GM12864 (cell line): ENCODE results near the gene DDX23.
A peak's percentile ranks its signal among the peaks of the same experiment; 100 is the strongest.

Experiments used
- DNase-seq: peaks from one replicate; pipeline ENCODE4 v3.0.0-alpha.2; 2011; ENCODE audit warnings: low read depth
- H3K4me3 ChIP-seq: 2 replicates; pipeline ENCODE4 v1.5.1; 2011; ENCODE audit warnings: mild to moderate bottlenecking, low read depth, low read length, control low read depth
- CTCF ChIP-seq: IDR thresholded peaks from 2 replicates; pipeline ENCODE4 v1.5.1; 2011; ENCODE audit warnings: low read depth, mild to moderate bottlenecking, moderate library complexity, low read length, control low read depth, inconsistent platforms; ENCODE audit errors: missing control alignments

The DDX23 gene

GRCh38 chr12:48851883-48852733 is at the start of gene DDX23:
Gene DDX23, minus strand, starts transcription at chr12:48852163. Its CDS starts 6,381 bp downstream, at chr12:48845782.
- TF ChIP-seq CTCF: no peak

GRCh38 chr12:48901278-48901677 is 49.3 kb upstream of the DDX23 start:
- H3K4me3 ChIP-seq: no peak overlapping the region
- DNase-seq: no peak
- TF ChIP-seq CTCF: no peak

More at GRCh38 chr12:48851883-48852733, at the start of gene DDX23:
- peak; percentile 91 for DNase-seq
- H3K4me3 ChIP-seq: peak within 1 kb of the TSS; percentile 92

DNA sequence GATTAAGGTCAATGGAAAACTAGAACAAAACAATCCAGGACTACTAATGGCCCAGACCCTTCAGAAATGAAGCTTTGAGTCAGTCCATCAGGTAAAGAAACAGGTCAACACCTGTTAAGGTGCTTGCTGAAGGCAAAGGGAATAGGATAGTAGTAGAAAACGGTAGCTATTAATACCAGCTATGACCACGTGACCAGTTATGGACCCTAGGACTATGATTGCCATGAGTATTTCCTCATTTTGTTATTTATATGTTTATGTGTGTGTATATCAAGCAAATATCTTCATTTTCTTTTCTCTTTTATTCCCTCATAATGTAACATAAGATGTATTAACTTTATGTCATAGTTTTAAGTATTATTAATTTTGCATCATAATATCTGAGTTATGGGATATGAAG is 47.7 kb upstream of the DDX23 start:
- no peak for TF ChIP-seq CTCF

GRCh38 chr12:48894271-48894670 is 42.3 kb upstream of the DDX23 start:
- DNase-seq: no peak
- no peak for TF ChIP-seq CTCF
- no peak overlapping the region for H3K4me3 ChIP-seq

More for the DNA sequence above, 47.7 kb upstream of the DDX23 start:
- no peak for DNase-seq
- no peak overlapping the region for H3K4me3 ChIP-seq

GRCh38 chr12:48890657-48891418 is 38.9 kb upstream of the DDX23 start:
- H3K4me3 ChIP-seq: no peak overlapping the region
- peak; percentile 85 for TF ChIP-seq CTCF
- no peak for DNase-seq

- H3K4me3 ChIP-seq: no peak overlapping the region
- TF ChIP-seq CTCF: no peak
- DNase-seq: no peak
Observed at GRCh38 chr12:48889679-48890078, 37.7 kb upstream of the DDX23 start.
